Right lung (tissue), 5 donors: ENCODE results near the gene MCCD1. TPM values are rescaled to one million over a fixed set of nuclear protein-coding genes. Genes with fewer than 3 reads are reported as not detected.
"Not testable (repeated sequence)": the region's sequence is repeated elsewhere in the genome, so short reads cannot be mapped to it uniquely, and the experiment has no call there.

ENCODE experiments used
- DNase-seq, 2 donors: peaks; one replicate each; pipeline ENCODE4 v3.0.0-alpha.2; 2013
- polyA plus RNA-seq, 5 donors: library from polyadenylated mRNA; unstranded; fragments of 120-200 nt; gene quantifications; one replicate each; pipeline versions ENCODE4 v1.2.1 to v1.2.3, GENCODE V29; 2013; ENCODE audit warnings: inconsistent platforms in 1 of 5, low replicate concordance in 1 of 5; ENCODE audit not compliant: insufficient read length in 5 of 5, insufficient read depth in 1 of 5

MCCD1 gene
- polyA plus RNA-seq, 5 donors: 0.16 TPM; not detected in 4

- DNase-seq: peak; percentile 97
These were observed 13.1 kb downstream of the MCCD1 start, which contains the start of gene DDX39B for GRCh38 chr6:31541658-31542521. Gene DDX39B, minus strand, starts transcription at chr6:31542003. Its CDS starts 1,471 bp downstream, at chr6:31540532.

- DNase-seq: no peak
These were observed 14.9 kb downstream of the MCCD1 start for GRCh38 chr6:31543639-31544038.

GRCh38 chr6:31544676-31545075 is 15.9 kb downstream of the MCCD1 start:
- DNase-seq: no peak

- no peak for DNase-seq
These were observed 16.5 kb downstream of the MCCD1 start for GRCh38 chr6:31545291-31545690.

- DNase-seq: peak; percentile 74 to 84
These were observed 17.7 kb downstream of the MCCD1 start, which contains the start of gene ATP6V1G2 for GRCh38 chr6:31546339-31546957. Gene ATP6V1G2, minus strand, starts transcription at chr6:31546608. Its CDS starts 49 bp downstream, at chr6:31546559.

- peak; percentile 95 to 97 for DNase-seq
These were observed 18.4 kb downstream of the MCCD1 start, which contains the start of gene NFKBIL1 for GRCh38 chr6:31546958-31547726. Gene NFKBIL1, plus strand, starts transcription at chr6:31547608. Its CDS starts 87 bp downstream, at chr6:31547695.

- no peak for DNase-seq
These were observed 19.2 kb downstream of the MCCD1 start for GRCh38 chr6:31547727-31548543.

GRCh38 chr6:31548544-31548873 is 19.7 kb downstream of the MCCD1 start:
- DNase-seq: no peak

GRCh38 chr6:31551371-31551770 is 22.6 kb downstream of the MCCD1 start:
- not testable (repeated sequence) for DNase-seq

- no peak for DNase-seq
These were observed 27.5 kb downstream of the MCCD1 start for GRCh38 chr6:31556307-31556706.

GRCh38 chr6:31557443-31558317 is 28.9 kb downstream of the MCCD1 start:
- DNase-seq: no peak

- DNase-seq: no peak
These were observed 29.5 kb downstream of the MCCD1 start for GRCh38 chr6:31558318-31558625.

- DNase-seq: no peak
These were observed 30.1 kb downstream of the MCCD1 start for GRCh38 chr6:31558631-31559500.

GRCh38 chr6:31559606-31559957 is 30.8 kb downstream of the MCCD1 start:
- no peak for DNase-seq

- peak in 1 of 2 donors; percentile 38 for DNase-seq
These were observed 31.4 kb downstream of the MCCD1 start for GRCh38 chr6:31559958-31560696.

- DNase-seq: no peak
These were observed 31.9 kb downstream of the MCCD1 start for GRCh38 chr6:31560697-31561058.

- DNase-seq: no peak
These were observed 39.0 kb downstream of the MCCD1 start for GRCh38 chr6:31567531-31568370.

GRCh38 chr6:31568537-31568961 is 39.8 kb downstream of the MCCD1 start:
- no peak for DNase-seq
